Breast epithelium (tissue), 4 donors: ENCODE measurements around the gene MGAT3. TPM values are rescaled to one million over a fixed set of nuclear protein-coding genes. Genes with fewer than 3 reads are reported as not detected.

Experiments used
- DNase-seq, 2 donors: peaks; one replicate each; pipeline ENCODE4 v3.0.0-alpha.2; 2019; ENCODE audit warnings: low spot score in 2 of 2
- H3K27ac ChIP-seq, 2 donors: fragments of 200-600 bp; sonication (generic) in 1 of 2; one replicate each; pipeline ENCODE4 v1.5.1; 2016 to 2019; ENCODE audit warnings: mild to moderate bottlenecking in 1 of 2
- H3K27me3 ChIP-seq, 2 donors: fragments of 200-600 bp; sonication (generic) in 1 of 2; one replicate each; pipeline versions ENCODE4 v1.5.1 to v1.6.0; 2017 to 2019; ENCODE audit warnings: control low read depth in 1 of 2, mild to moderate bottlenecking in 1 of 2
- H3K36me3 ChIP-seq: fragments of 200-600 bp; one replicate; pipeline ENCODE4 v1.5.1; 2019
- H3K4me1 ChIP-seq, 2 donors: fragments of 200-600 bp; sonication (generic); one replicate each; pipeline ENCODE4 v1.5.1; 2016 to 2019; ENCODE audit warnings: control low read depth in 1 of 2
- H3K4me3 ChIP-seq, 3 donors: fragments of 200-600 bp; sonication (generic); 1 replicate in 2 of 3; 2 replicates in 1 of 3; pipeline ENCODE4 v1.5.1; 2016 to 2019; ENCODE audit warnings: mild to moderate bottlenecking in 3 of 3, moderate library complexity in 2 of 3
- H3K9me3 ChIP-seq, 2 donors: fragments of 200-600 bp; sonication (generic) in 1 of 2; one replicate each; pipeline ENCODE4 v1.5.1; 2016 to 2019; ENCODE audit warnings: control low read depth in 1 of 2
- CTCF ChIP-seq, 3 donors: fragments of 450-650 bp; IDR thresholded peaks; one replicate each; pipeline ENCODE4 v1.5.1; 2016 to 2017; ENCODE audit warnings: antibody characterized with exemption in 3 of 3, mild to moderate bottlenecking in 3 of 3, moderate library complexity in 3 of 3
- POLR2A ChIP-seq: fragments of 450-650 bp; IDR thresholded peaks from one replicate; pipeline ENCODE4 v1.6.1; 2016; ENCODE audit warnings: antibody characterized with exemption, mild to moderate bottlenecking, moderate library complexity
- POLR2AphosphoS5 ChIP-seq, 3 donors: sonication (generic); formaldehyde crosslinking; IDR thresholded peaks; one replicate each; pipeline ENCODE4 v1.6.1; 2017; ENCODE audit warnings: antibody characterized with exemption in 3 of 3
- intact Hi-C: fragments of 100-400 bp; cut with DNase I; formaldehyde crosslinking; loops from one replicate; pipeline ENCODE4 v1.15.1; 2023; ENCODE audit warnings: low total_unique reads
- total RNA-seq, 3 donors: library from RNA; depleted of rRNA; stranded (reverse); fragments of >200 nt; gene quantifications; one replicate each; pipeline ENCODE4 v1.1.0, GENCODE V29; 2016

The MGAT3 gene
- total RNA-seq, 3 donors from 2014 or later, result 1.9 to 9.4 (median 3.9) TPM

DNA sequence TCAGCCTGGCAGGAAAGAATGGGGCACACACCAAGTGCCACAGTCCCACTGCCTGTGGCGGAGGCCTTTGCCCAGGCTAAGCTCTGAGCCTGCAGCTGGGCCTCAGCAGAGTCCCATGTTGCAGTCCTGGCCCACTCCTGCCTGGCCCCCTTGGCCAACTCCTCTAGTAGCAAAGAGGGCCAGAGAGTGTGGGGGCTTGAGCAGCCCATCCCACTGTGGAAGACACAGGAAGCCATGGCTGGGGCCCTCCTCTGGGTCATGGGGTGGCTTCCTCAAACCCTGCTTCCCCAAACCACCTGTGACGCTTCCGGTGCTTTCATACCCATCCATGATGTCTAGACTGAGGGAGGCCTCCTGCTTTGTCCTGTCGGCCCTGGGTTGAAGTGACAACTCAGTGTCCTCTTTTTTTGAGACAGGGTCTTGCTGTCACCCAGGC lies 69.9 kb downstream of the MGAT3 start:
- Histone ChIP-seq H3K27me3 (no peaks in the 10 kb centered on the region), H3K27ac (peak overlapping the region; percentile 73 to 84), H3K36me3 (no peaks in the 10 kb centered on the region), H3K4me3 (no peak overlapping the region), H3K4me1 (peaks cover 21 to 40% of the 10 kb centered on the region in 2 donors), H3K9me3 (no peaks in the 10 kb centered on the region)
- intact Hi-C loops, result loop anchor here (5.0 to 10.0 kb wide), 2 partner anchors 212 to 354 kb away; partner anchors contain the start of gene RPL3
- no peak for DNase-seq
- TF ChIP-seq POLR2AphosphoS5 (IDR thresholded peaks at IDR 0.05) (no peak), CTCF (IDR thresholded peaks at IDR 0.05) (no peak), POLR2A (no peak)

- intact Hi-C loops, result loop anchor here (5.0 to 10.0 kb wide), 2 partner anchors 213 to 355 kb away; partner anchors contain the start of gene RPL3
Measured at GRCh38 chr22:39527481-39527961, 70.7 kb downstream of the MGAT3 start.

GRCh38 chr22:39528080-39528661 lies 71.4 kb downstream of the MGAT3 start:
- peak overlapping the region; percentile 73 to 84 for H3K27ac ChIP-seq
- no peak for TF ChIP-seq CTCF (IDR thresholded peaks at IDR 0.05)
- no peak for TF ChIP-seq POLR2A
- TF ChIP-seq POLR2AphosphoS5 (IDR thresholded peaks at IDR 0.05), result no peak
- no peaks in the 10 kb centered on the region for H3K36me3 ChIP-seq
- no peaks in the 10 kb centered on the region for H3K9me3 ChIP-seq
- no peak for DNase-seq
- H3K4me1 ChIP-seq, result peaks cover 20 to 29% of the 10 kb centered on the region in 2 donors
- peak overlapping the region in 1 of 3 donors; percentile 56 for H3K4me3 ChIP-seq
- no peaks in the 10 kb centered on the region for H3K27me3 ChIP-seq
- intact Hi-C loops, result loop anchor here (5.0 to 10.0 kb wide), 2 partner anchors 213 to 356 kb away; partner anchors contain the start of gene RPL3

More at GRCh38 chr22:39527481-39527961, 70.7 kb downstream of the MGAT3 start:
- Histone ChIP-seq H3K27ac (peak overlapping the region; percentile 73 to 84), H3K27me3 (no peaks in the 10 kb centered on the region), H3K4me3 (no peak overlapping the region), H3K9me3 (no peaks in the 10 kb centered on the region), H3K4me1 (peaks cover 20 to 32% of the 10 kb centered on the region in 2 donors), H3K36me3 (no peaks in the 10 kb centered on the region)
- no peak for DNase-seq
- TF ChIP-seq CTCF (IDR thresholded peaks at IDR 0.05), result no peak
- TF ChIP-seq POLR2AphosphoS5 (IDR thresholded peaks at IDR 0.05), result no peak
- no peak for TF ChIP-seq POLR2A

GRCh38 chr22:39528681-39529486 lies 72.1 kb downstream of the MGAT3 start:
- peak; percentile 89 to 95 for DNase-seq
- Histone ChIP-seq H3K27me3 (no peaks in the 10 kb centered on the region), H3K4me3 (peak overlapping the region in 2 of 3 donors; percentile 20 to 56), H3K4me1 (peaks cover 20 to 29% of the 10 kb centered on the region in 2 donors), H3K27ac (peak overlapping the region; percentile 73 to 84), H3K9me3 (no peaks in the 10 kb centered on the region), H3K36me3 (no peaks in the 10 kb centered on the region)
- intact Hi-C loops, result loop anchor here (5.0 to 10.0 kb wide), 2 partner anchors 214 to 357 kb away; partner anchors contain the start of gene RPL3
- peak; percentile 78 to 99 (median 95) for TF ChIP-seq CTCF (IDR thresholded peaks at IDR 0.05)
- peak; percentile 75 to 83 (median 79) for TF ChIP-seq POLR2AphosphoS5 (IDR thresholded peaks at IDR 0.05)
- TF ChIP-seq POLR2A, result no peak
